Upper lobe of left lung (tissue), 6 donors: ENCODE measurements around the gene MED27. TPM values are rescaled to one million over a fixed set of nuclear protein-coding genes. Genes with fewer than 3 reads are reported as not detected.

Experiments
- ATAC-seq, 2 donors: fragments of 200-7000 bp; cut with Tn5 transposase; one replicate each; pipeline ENCODE4 v1.9.1; 2022; ENCODE audit warnings: mild to moderate bottlenecking in 2 of 2, moderate library complexity in 2 of 2; ENCODE audit not compliant: low FRiP score in 2 of 2
- DNase-seq, 2 donors: peaks; one replicate each; pipeline ENCODE4 v3.0.0-alpha.2; 2019 to 2020
- H3K27ac ChIP-seq, 4 donors: fragments of 200-600 bp; sonication (generic); one replicate each; pipeline ENCODE4 v1.5.1; 2016 to 2019
- H3K27me3 ChIP-seq, 4 donors: fragments of 200-600 bp; sonication (generic); one replicate each; pipeline ENCODE4 v1.5.1; 2017 to 2019
- H3K36me3 ChIP-seq, 4 donors: fragments of 200-600 bp; sonication (generic); one replicate each; pipeline ENCODE4 v1.5.1; 2016 to 2019
- H3K4me1 ChIP-seq, 4 donors: fragments of 200-600 bp; sonication (generic); one replicate each; pipeline ENCODE4 v1.5.1; 2018 to 2019
- H3K4me3 ChIP-seq, 4 donors: fragments of 200-600 bp; sonication (generic); one replicate each; pipeline ENCODE4 v1.5.1; 2017 to 2019; ENCODE audit warnings: mild to moderate bottlenecking in 2 of 4, moderate library complexity in 1 of 4
- H3K9me3 ChIP-seq, 4 donors: fragments of 200-600 bp; sonication (generic); one replicate each; pipeline ENCODE4 v1.5.1; 2018 to 2019
- CTCF ChIP-seq, 6 experiments: fragments of 450-650 bp in 4 of 6; fragments of 200-600 bp in 2 of 6; sonication (generic) in 2 of 6; IDR thresholded peaks; one replicate each; pipeline ENCODE4 v1.5.1; 2016 to 2019; ENCODE audit warnings: antibody characterized with exemption in 6 of 6
- EP300 ChIP-seq, 4 donors: sonication (generic); formaldehyde crosslinking; IDR thresholded peaks; one replicate each; pipeline ENCODE4 v1.5.1; 2017; ENCODE audit warnings: antibody characterized with exemption in 4 of 4, control low read depth in 2 of 4
- POLR2A ChIP-seq, 4 donors: fragments of 450-650 bp; IDR thresholded peaks; one replicate each; pipeline ENCODE4 v1.5.1; 2016 to 2017; ENCODE audit warnings: antibody characterized with exemption in 4 of 4, mild to moderate bottlenecking in 2 of 4
- POLR2AphosphoS5 ChIP-seq, 2 donors: sonication (generic); formaldehyde crosslinking; IDR thresholded peaks; one replicate each; pipeline ENCODE4 v1.5.1; 2017; ENCODE audit warnings: antibody characterized with exemption in 2 of 2
- WGBS, 2 donors: methylation state at CpG; one replicate each; pipeline ENCODE4 v1.1.5; 2017 to 2018; 5-methylcytosine and 5-hydroxymethylcytosine counted together
- total RNA-seq, 6 donors: library from RNA; depleted of rRNA in 4 of 6; stranded (reverse); fragments of >200 nt in 4 of 6; gene quantifications; one replicate each; pipeline versions ENCODE4 v1.1.0 to v1.2.1, GENCODE V29; 2016 to 2021
- donor health status: DM: no; HTN: no; CAD: no; lungs with moderate emphysema.
- donor health status: DM: no; HTN: yes; CAD: no; lungs with severe emphysema.

MED27 gene
- total RNA-seq, 6 donors from 2014 or later: 4.9 to 24.2 (median 17.1) TPM

- ATAC-seq (peak in 1 of 2 donors; percentile 65), DNase-seq (no peak)
- WGBS, 2 donors: 74 to 87% methylated on average over 7 to 22 of the region's 22 CpGs
- H3K9me3 ChIP-seq: peaks cover 0 to 3% (median under 1%) of the 10 kb centered on the region in 4 donors
- peaks cover 0 to 3% (median 0%) of the 10 kb centered on the region in 4 donors for H3K4me1 ChIP-seq
- H3K27ac ChIP-seq: no peak overlapping the region
- H3K4me3 ChIP-seq: no peak overlapping the region
- TF ChIP-seq EP300 (IDR thresholded peaks at IDR 0.05) (no peak), POLR2AphosphoS5 (IDR thresholded peaks at IDR 0.05) (no peak), POLR2A (IDR thresholded peaks at IDR 0.05) (no peak)
- no peaks in the 10 kb centered on the region for H3K36me3 ChIP-seq
- peaks cover 0 to 4% (median 0%) of the 10 kb centered on the region in 4 donors for H3K27me3 ChIP-seq
Observed at GRCh38 chr9:131839281-131840084, 240.2 kb downstream of the MED27 start.

GRCh38 chr9:131838530-131839280 lies 241.0 kb downstream of the MED27 start:
- WGBS, 2 donors: 60% methylated on average over 16 to 22 of the region's 22 CpGs
- ATAC-seq (no peak), DNase-seq (no peak)
- Histone ChIP-seq H3K27ac (no peak overlapping the region), H3K27me3 (peaks cover 0 to 4% (median 0%) of the 10 kb centered on the region in 4 donors), H3K4me1 (peaks cover 0 to 3% (median 0%) of the 10 kb centered on the region in 4 donors), H3K9me3 (peaks cover 4 to 11% (median 8%) of the 10 kb centered on the region in 4 donors), H3K4me3 (no peak overlapping the region), H3K36me3 (no peaks in the 10 kb centered on the region)
- TF ChIP-seq POLR2A (IDR thresholded peaks at IDR 0.05): no peak
- peak in 1 of 6 experiments; percentile 9 for TF ChIP-seq CTCF (IDR thresholded peaks at IDR 0.05)

GRCh38 chr9:131837836-131838235 lies 241.8 kb downstream of the MED27 start:
- H3K36me3 ChIP-seq: no peaks in the 10 kb centered on the region
- no peak overlapping the region for H3K27ac ChIP-seq
- DNase-seq: no peak
- 44% methylated on average over 8 to 10 of the region's 10 CpGs for WGBS, 2 donors
- H3K4me1 ChIP-seq: peaks cover 0 to 3% (median 0%) of the 10 kb centered on the region in 4 donors
- H3K9me3 ChIP-seq: peaks cover 10 to 16% (median 14%) of the 10 kb centered on the region in 4 donors
- peaks cover 0 to 4% (median 0%) of the 10 kb centered on the region in 4 donors for H3K27me3 ChIP-seq
- no peak for TF ChIP-seq EP300 (IDR thresholded peaks at IDR 0.05)
- TF ChIP-seq CTCF (IDR thresholded peaks at IDR 0.05): no peak
- no peak for TF ChIP-seq POLR2AphosphoS5 (IDR thresholded peaks at IDR 0.05)
- TF ChIP-seq POLR2A (IDR thresholded peaks at IDR 0.05): no peak
- H3K4me3 ChIP-seq: no peak overlapping the region
- ATAC-seq: no peak

- no peak for ATAC-seq
- 41 to 59% methylated on average over 3 to 10 of the region's 10 CpGs for WGBS, 2 donors
- DNase-seq: peak in 1 of 2 donors; percentile 41
- H3K9me3 ChIP-seq: peaks cover 10 to 16% (median 14%) of the 10 kb centered on the region in 4 donors
- no peaks in the 10 kb centered on the region for H3K36me3 ChIP-seq
- H3K27me3 ChIP-seq: peaks cover 0 to 4% (median 0%) of the 10 kb centered on the region in 4 donors
- TF ChIP-seq CTCF (IDR thresholded peaks at IDR 0.05) (peak in 3 of 6 experiments; percentile 25 to 34 (median 29)), EP300 (IDR thresholded peaks at IDR 0.05) (no peak)
- H3K27ac ChIP-seq: no peak overlapping the region
- peaks cover 0 to 3% (median 0%) of the 10 kb centered on the region in 4 donors for H3K4me1 ChIP-seq
- no peak overlapping the region for H3K4me3 ChIP-seq
Observed at GRCh38 chr9:131837316-131837715, 242.4 kb downstream of the MED27 start.
